ENCODE results near the gene MAP2K6. TPM values are rescaled to one million over a fixed set of nuclear protein-coding genes. Genes with fewer than 3 reads are reported as not detected.
"Not testable (repeated sequence)": the region's sequence is repeated elsewhere in the genome, so short reads cannot be mapped to it uniquely, and the experiment has no call there.

Gene MAP2K6
- total and polyA plus RNA-seq, 2 experiments from 2014 or later, result 3.3 to 13.2 TPM

DNA sequence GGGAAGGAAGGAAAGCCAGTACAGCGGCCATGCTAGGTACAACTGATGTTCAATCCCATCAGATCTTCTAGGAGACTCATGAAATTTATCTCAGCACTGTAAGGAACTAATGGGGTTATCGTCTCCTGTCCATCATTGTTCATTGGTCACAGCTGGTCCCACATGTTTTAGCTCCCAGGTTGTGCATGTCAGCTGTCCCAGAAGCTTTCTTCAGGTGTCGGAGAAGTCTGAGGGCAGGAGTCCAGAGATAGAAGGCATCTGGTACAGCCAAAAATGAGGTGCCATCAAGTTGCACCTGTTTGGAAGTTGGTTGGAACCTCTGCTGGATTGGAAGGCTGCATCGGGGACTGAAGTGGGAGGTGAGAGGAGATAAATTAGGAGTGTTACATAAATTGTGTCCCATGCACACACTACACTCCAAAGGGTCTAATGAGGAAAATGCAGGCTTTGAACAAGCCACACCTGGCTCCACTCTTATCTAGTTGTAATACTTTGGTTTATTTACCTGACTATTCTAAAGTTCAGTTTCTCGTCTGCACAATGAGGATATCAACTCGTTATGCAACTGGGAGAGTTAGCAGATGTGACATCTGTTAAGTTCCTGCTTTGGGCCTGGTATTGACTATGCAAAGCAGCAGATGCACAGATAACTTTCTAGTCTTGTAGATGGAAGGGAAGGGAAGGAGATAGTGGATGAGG, 62.9 kb downstream of the MAP2K6 start:
- Histone ChIP-seq H2AFZ (no peak overlapping the region), H3K79me2 (peaks cover 14% of the 10 kb centered on the region), H3K9me3 (ENCODE audit: low read depth) (no peaks in the 10 kb centered on the region), H4K20me1 (ENCODE audit: insufficient read depth, poor library complexity, severe bottlenecking) (no peaks in the 10 kb centered on the region), H3K27me3 (no peaks in the 10 kb centered on the region), H3K36me3 (replicated peaks; ENCODE audit: insufficient read depth, low read depth) (no peaks in the 10 kb centered on the region), H3K9me2 (replicated peaks; ENCODE audit: insufficient read depth) (no peaks in the 10 kb centered on the region), H3K4me3 (no peak overlapping the region), H3K4me2 (peak overlapping the region; percentile 32), H3K27ac (peak overlapping the region; percentile 53), H3K4me1 (ENCODE audit: insufficient read depth) (peaks cover 20% of the 10 kb centered on the region)
- WGBS (ENCODE audit: low lambda C conversion rate, missing lambda C conversion rate), result 73% methylated on average over 6 of the region's 6 CpGs
- peak; percentile 45 for DNase-seq (ENCODE audit: low spot score)
- TF ChIP-seq EZH2 (IDR thresholded peaks at IDR 0.05; ENCODE audit: borderline replicate concordance), result no peak
- no peak for TF ChIP-seq EZH2phosphoT487 (IDR thresholded peaks at IDR 0.05; ENCODE audit: low read depth, severe bottlenecking, unreplicated experiment)
- TF ChIP-seq CTCF (IDR thresholded peaks at IDR 0.05; ENCODE audit: poor library complexity), result no peak

DNA sequence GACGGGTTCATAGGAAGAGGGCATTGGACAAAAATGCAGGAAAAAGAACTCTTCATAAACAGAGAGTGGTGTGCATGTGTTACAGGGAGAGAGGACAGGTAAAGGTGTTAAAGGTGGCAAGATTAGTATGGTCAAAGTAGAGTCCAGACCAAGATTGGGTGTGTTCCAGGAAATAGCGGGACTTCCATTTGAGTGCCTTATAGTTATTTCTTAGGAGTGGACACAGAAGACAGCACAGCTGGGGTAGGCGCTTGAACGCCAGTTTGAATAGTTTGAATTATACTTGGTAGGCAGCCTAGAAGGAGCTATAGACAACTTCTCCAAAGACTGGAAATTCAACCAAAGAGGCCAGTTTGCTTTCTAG, 63.4 kb downstream of the MAP2K6 start:
- Histone ChIP-seq H3K9me3 (ENCODE audit: low read depth) (no peaks in the 10 kb centered on the region), H3K36me3 (replicated peaks; ENCODE audit: insufficient read depth, low read depth) (no peaks in the 10 kb centered on the region), H3K27me3 (no peaks in the 10 kb centered on the region), H3K79me2 (peaks cover 14% of the 10 kb centered on the region), H3K4me3 (no peak overlapping the region), H4K20me1 (ENCODE audit: insufficient read depth, poor library complexity, severe bottlenecking) (no peaks in the 10 kb centered on the region), H2AFZ (no peak overlapping the region), H3K4me2 (no peak overlapping the region), H3K27ac (peak overlapping the region; percentile 66), H3K9me2 (replicated peaks; ENCODE audit: insufficient read depth) (no peaks in the 10 kb centered on the region), H3K4me1 (ENCODE audit: insufficient read depth) (peaks cover 20% of the 10 kb centered on the region)
- DNase-seq (ENCODE audit: low spot score), result no peak
- WGBS (ENCODE audit: low lambda C conversion rate, missing lambda C conversion rate), result 90% methylated on average over 4 of the region's 4 CpGs
- no peak for TF ChIP-seq EZH2phosphoT487 (IDR thresholded peaks at IDR 0.05; ENCODE audit: low read depth, severe bottlenecking, unreplicated experiment)
- no peak for TF ChIP-seq CTCF (IDR thresholded peaks at IDR 0.05; ENCODE audit: poor library complexity)
- no peak for TF ChIP-seq EZH2 (IDR thresholded peaks at IDR 0.05; ENCODE audit: borderline replicate concordance)

DNA sequence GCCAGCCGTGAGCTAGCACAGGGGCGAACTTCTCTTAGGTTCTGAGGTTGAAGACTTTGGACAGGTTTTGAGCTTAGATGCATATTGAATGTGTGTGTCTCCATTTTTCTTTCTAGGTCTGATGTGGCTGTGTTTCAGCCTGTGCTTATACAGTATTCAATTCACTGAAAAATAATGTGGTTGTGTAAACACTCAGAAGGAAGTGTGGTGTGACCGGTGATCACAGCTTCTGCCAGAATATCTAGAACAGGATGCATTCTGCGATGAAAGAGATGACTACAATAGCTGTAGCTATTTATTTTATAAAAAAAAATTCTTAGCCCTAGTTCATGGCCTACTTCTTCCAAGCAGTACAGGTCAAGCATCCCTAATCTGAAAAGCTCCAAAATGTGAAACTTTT, 64.4 kb downstream of the MAP2K6 start:
- peaks cover 20% of the 10 kb centered on the region for H3K4me1 ChIP-seq (ENCODE audit: insufficient read depth)
- no peak for DNase-seq (ENCODE audit: low spot score)
- H3K36me3 ChIP-seq (replicated peaks; ENCODE audit: insufficient read depth, low read depth), result no peaks in the 10 kb centered on the region
- H3K4me2 ChIP-seq, result no peak overlapping the region
- no peaks in the 10 kb centered on the region for H4K20me1 ChIP-seq (ENCODE audit: insufficient read depth, poor library complexity, severe bottlenecking)
- H3K9me2 ChIP-seq (replicated peaks; ENCODE audit: insufficient read depth), result no peaks in the 10 kb centered on the region
- no peak overlapping the region for H2AFZ ChIP-seq
- peak overlapping the region; percentile 66 for H3K27ac ChIP-seq
- no peak overlapping the region for H3K4me3 ChIP-seq
- H3K27me3 ChIP-seq, result no peaks in the 10 kb centered on the region
- H3K9me3 ChIP-seq (ENCODE audit: low read depth), result no peaks in the 10 kb centered on the region
- 89% methylated on average over 4 of the region's 4 CpGs for WGBS (ENCODE audit: low lambda C conversion rate, missing lambda C conversion rate)
- TF ChIP-seq EZH2phosphoT487 (IDR thresholded peaks at IDR 0.05; ENCODE audit: low read depth, severe bottlenecking, unreplicated experiment), result no peak
- TF ChIP-seq EZH2 (IDR thresholded peaks at IDR 0.05; ENCODE audit: borderline replicate concordance), result no peak
- TF ChIP-seq CTCF (IDR thresholded peaks at IDR 0.05; ENCODE audit: poor library complexity), result no peak
- peaks cover 14% of the 10 kb centered on the region for H3K79me2 ChIP-seq

- H3K36me3 ChIP-seq (replicated peaks; ENCODE audit: insufficient read depth, low read depth); H3K4me2 ChIP-seq; H3K9me2 ChIP-seq (replicated peaks; ENCODE audit: insufficient read depth); H3K9me3 ChIP-seq (ENCODE audit: low read depth); H3K4me3 ChIP-seq; H3K27me3 ChIP-seq; H3K27ac ChIP-seq; H2AFZ ChIP-seq; H4K20me1 ChIP-seq (ENCODE audit: insufficient read depth, poor library complexity, severe bottlenecking); DNase-seq (ENCODE audit: low spot score): not testable (repeated sequence)
- peaks cover 14% of the 10 kb centered on the region for H3K79me2 ChIP-seq
- H3K4me1 ChIP-seq (ENCODE audit: insufficient read depth), result peaks cover 14% of the 10 kb centered on the region
- WGBS (ENCODE audit: low lambda C conversion rate, missing lambda C conversion rate), result 97% methylated on average over 7 of the region's 7 CpGs
Measured at GRCh38 chr17:69479756-69480155, 65.3 kb downstream of the MAP2K6 start.

All from hepatocyte (in vitro differentiated cells).